ENCODE measurements around the gene U2AF2.
"Not testable (repeated sequence)": the region's sequence is repeated elsewhere in the genome, so short reads cannot be mapped to it uniquely, and the experiment has no call there.

The U2AF2 gene

GRCh38 chr19:55712804-55713631 lies 58.2 kb downstream of the U2AF2 start:
- DNase-seq (ENCODE audit: low spot score) = no peak

- no peak for DNase-seq (ENCODE audit: low spot score)
Observed at GRCh38 chr19:55716531-55716930, 61.7 kb downstream of the U2AF2 start.

- no peak for DNase-seq (ENCODE audit: low spot score)
Observed at GRCh38 chr19:55717251-55717650, 62.4 kb downstream of the U2AF2 start.

GRCh38 chr19:55717879-55718711 lies 63.3 kb downstream of the U2AF2 start:
- not testable (repeated sequence) for DNase-seq (ENCODE audit: low spot score)

- no peak for DNase-seq (ENCODE audit: low spot score)
Observed at GRCh38 chr19:55720214-55720746, 65.4 kb downstream of the U2AF2 start.

- no peak for DNase-seq (ENCODE audit: low spot score)
Observed at GRCh38 chr19:55720801-55721200, 66.0 kb downstream of the U2AF2 start.

GRCh38 chr19:55723491-55723890 lies 68.7 kb downstream of the U2AF2 start:
- no peak for DNase-seq (ENCODE audit: low spot score)

Data from pons (tissue), 1 donor.